Daoy (cell line): ENCODE measurements around the gene NSG1. TPM values are rescaled to one million over a fixed set of nuclear protein-coding genes. Genes with fewer than 3 reads are reported as not detected.

Source experiments
- total RNA-seq: library from RNA; depleted of rRNA; stranded (reverse); fragments of >200 nt; shearing (Covaris generic); gene quantifications from 2 replicates; pipeline ENCODE4 v1.2.3, GENCODE V29; 2014; rRNA removed

Gene NSG1
- total RNA-seq, 1 experiment from 2014 or later, result 4.4 TPM

Other genes with a start within 250 kb of the NSG1 start
- gene OTOP1, start 160.2 kb upstream of the NSG1 start, total RNA-seq, result not detected in 2 replicates
- 19.3 and 19.4 TPM in 2 replicates for gene TMEM128, start 138.9 kb upstream of the NSG1 start, total RNA-seq
- gene LYAR, start 96.9 kb upstream of the NSG1 start, total RNA-seq, result 80.0 and 103 TPM in 2 replicates
- gene ZBTB49, start 96.9 kb upstream of the NSG1 start, total RNA-seq, result 3.7 and 5.0 TPM in 2 replicates
- 36.9 and 48.1 TPM in 2 replicates for gene STX18, start 154.9 kb downstream of the NSG1 start, total RNA-seq